Measurements from ENCODE around the gene ANKMY1. TPM values are rescaled to one million over a fixed set of nuclear protein-coding genes. Genes with fewer than 3 reads are reported as not detected.

ANKMY1 gene, protein sequence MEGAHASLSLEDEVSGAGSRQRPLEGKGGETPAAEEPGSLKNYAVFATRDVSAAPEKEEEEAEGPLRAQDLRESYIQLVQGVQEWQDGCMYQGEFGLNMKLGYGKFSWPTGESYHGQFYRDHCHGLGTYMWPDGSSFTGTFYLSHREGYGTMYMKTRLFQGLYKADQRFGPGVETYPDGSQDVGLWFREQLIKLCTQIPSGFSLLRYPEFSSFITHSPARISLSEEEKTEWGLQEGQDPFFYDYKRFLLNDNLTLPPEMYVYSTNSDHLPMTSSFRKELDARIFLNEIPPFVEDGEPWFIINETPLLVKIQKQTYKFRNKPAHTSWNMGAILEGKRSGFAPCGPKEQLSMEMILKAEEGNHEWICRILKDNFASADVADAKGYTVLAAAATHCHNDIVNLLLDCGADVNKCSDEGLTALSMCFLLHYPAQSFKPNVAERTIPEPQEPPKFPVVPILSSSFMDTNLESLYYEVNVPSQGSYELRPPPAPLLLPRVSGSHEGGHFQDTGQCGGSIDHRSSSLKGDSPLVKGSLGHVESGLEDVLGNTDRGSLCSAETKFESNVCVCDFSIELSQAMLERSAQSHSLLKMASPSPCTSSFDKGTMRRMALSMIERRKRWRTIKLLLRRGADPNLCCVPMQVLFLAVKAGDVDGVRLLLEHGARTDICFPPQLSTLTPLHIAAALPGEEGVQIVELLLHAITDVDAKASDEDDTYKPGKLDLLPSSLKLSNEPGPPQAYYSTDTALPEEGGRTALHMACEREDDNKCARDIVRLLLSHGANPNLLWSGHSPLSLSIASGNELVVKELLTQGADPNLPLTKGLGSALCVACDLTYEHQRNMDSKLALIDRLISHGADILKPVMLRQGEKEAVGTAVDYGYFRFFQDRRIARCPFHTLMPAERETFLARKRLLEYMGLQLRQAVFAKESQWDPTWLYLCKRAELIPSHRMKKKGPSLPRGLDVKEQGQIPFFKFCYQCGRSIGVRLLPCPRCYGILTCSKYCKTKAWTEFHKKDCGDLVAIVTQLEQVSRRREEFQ
- 3.0 TPM for polyA plus RNA-seq (2013, experiment 1 of 2)
- 3.6 TPM for polyA plus RNA-seq (2013, experiment 2 of 2)

DNA sequence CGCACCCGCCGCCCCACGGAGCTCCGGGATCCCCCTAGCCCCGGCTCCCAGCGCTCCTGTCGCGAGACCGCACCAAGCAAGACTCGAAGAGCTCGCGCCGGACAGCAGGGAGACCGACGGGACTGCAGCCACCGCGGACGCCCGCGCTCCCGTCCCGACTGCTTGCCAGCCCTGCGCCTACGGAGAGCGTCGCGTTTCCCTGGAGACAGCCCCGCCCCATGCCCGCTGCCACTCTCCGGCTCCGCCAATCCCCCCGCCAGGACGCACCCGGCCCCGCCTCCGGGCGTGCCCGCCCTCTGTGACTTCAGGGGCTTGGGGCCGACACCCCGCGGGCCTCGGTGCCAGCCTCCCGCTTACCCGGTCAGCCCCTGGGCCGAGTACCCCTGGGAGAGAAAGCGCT lies at the start of gene ANKMY1:
TSS of gene ANKMY1 (minus strand) at position 181 of the 400 bp plus-strand sequence. CDS start 653 bp downstream, outside the sequence.
- Histone ChIP-seq H3K27me3 (ENCODE audit: insufficient read depth, low read length) (peaks cover 28% of the 10 kb centered on the region), H3K4me3 (ENCODE audit: low read length) (peak within 1 kb of the TSS; percentile 46), H3K36me3 (ENCODE audit: insufficient read depth, low read length) (no peaks in the 10 kb centered on the region; the same call in 1 of the 2 replicates), H3K9ac (ENCODE audit: low read depth, low read length) (peak within 1 kb of the TSS; percentile 55; the same call in 1 of the 2 replicates), H3K9me3 (ENCODE audit: insufficient read depth, low read depth, low read length) (no peaks in the 10 kb centered on the region), H3K27ac (ENCODE audit: low read depth, low read length) (no peak within 1 kb of the TSS), H3K4me1 (ENCODE audit: insufficient read depth, low read length) (peaks cover 16% of the 10 kb centered on the region; the same call in 1 of the 2 replicates)
- 3% methylated on average over 47 of the region's 47 CpGs for WGBS

DNA sequence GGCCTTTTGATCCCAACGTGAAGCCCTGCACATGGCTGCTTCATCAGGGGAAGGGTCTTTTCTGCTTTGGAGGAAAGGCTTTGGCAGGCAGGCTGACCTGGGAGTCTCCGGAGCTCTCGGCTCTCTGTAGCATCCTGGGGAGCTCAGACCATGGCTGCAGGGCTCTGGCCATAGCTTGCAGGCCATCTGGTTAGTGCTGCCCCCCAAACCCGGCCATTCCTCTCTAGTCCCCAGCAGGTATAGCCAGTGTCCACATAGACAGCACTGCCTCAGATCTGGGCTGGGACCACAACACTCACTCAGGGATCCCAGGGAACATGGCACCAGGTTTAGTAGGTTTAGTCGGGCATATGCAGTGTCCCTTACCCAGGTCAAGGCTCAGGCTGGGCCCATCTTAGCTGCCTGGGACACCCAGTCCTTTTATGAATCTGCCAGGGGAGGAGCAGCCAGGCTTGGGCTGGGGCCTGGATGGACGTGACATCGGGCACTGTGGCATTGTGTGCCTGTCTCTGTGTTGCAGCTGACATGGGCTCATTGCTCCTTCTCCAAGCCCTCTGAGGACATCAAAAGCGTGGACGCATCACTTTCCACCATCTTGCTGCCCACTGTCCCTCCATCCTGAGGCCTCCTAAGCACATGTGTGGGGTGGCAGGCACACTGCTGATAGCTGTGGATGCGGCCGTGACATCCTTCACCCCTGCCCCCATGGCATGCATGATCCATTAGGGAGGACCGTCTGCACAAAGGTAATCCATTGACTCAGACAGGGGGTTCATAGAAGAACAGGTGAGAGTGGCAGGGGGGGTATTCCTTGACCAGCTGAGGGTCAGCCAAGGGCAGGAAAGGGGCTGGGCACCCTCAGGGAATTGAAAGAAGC lies 48.3 kb upstream of the ANKMY1 start:
- Histone ChIP-seq H3K27ac (ENCODE audit: low read depth, low read length) (no peak overlapping the region), H3K27me3 (ENCODE audit: insufficient read depth, low read length) (peaks cover 6% of the 10 kb centered on the region; the same call in 1 of the 2 replicates), H3K4me1 (ENCODE audit: insufficient read depth, low read length) (no peaks in the 10 kb centered on the region), H3K4me3 (ENCODE audit: low read length) (no peak overlapping the region), H3K36me3 (ENCODE audit: insufficient read depth, low read length) (no peaks in the 10 kb centered on the region), H3K9me3 (ENCODE audit: insufficient read depth, low read depth, low read length) (no peaks in the 10 kb centered on the region), H3K9ac (ENCODE audit: low read depth, low read length) (no peak overlapping the region)
- WGBS, result 89% methylated on average over 12 of the region's 12 CpGs

DNA sequence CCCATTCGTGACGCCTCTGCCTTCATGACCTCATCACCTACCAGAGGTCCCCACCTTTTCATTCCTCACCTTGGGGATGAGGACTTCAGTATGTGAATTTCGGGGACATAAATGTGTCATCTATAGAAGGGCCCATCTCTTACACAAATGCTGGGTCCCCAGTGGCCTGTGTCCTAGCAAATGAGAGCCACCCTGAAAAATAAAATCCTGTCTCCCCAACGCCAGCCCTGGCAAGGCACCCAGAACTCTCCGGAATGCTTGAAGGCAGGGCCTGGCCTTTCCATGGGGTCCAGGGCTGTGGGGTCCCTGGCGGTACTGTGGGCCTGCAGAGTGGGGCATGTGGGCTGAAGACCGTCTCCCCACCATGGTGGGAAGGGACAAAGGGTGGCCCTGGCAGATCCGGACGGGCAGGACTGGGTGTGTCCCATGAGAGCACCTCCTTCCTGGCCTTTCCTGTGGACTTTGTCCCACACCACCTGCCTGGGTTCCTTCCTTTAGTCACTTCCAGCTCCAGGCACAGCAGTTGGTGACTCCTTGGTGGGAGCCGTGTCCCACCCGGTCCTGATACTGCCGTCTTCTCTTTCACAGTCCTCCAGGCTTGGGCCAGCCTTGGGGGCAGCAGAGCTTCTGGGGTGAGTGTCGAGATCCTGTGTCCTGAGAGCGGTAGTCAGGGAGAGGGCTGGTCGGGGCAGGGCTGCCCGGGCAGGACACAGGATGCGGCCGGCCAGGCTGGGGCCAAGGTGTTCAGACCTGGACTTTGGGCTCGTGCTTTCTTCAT lies 47.3 kb upstream of the ANKMY1 start:
- H3K9me3 ChIP-seq (ENCODE audit: insufficient read depth, low read depth, low read length), result no peaks in the 10 kb centered on the region
- no peak overlapping the region for H3K27ac ChIP-seq (ENCODE audit: low read depth, low read length)
- H3K9ac ChIP-seq (ENCODE audit: low read depth, low read length), result no peak overlapping the region
- peaks cover under 1% of the 10 kb centered on the region; the same call in 1 of the 2 replicates for H3K36me3 ChIP-seq (ENCODE audit: insufficient read depth, low read length)
- H3K27me3 ChIP-seq (ENCODE audit: insufficient read depth, low read length), result peaks cover 6% of the 10 kb centered on the region; the same call in 1 of the 2 replicates
- H3K4me1 ChIP-seq (ENCODE audit: insufficient read depth, low read length), result no peaks in the 10 kb centered on the region
- 93% methylated on average over 18 of the region's 19 CpGs for WGBS
- no peak overlapping the region for H3K4me3 ChIP-seq (ENCODE audit: low read length)

DNA sequence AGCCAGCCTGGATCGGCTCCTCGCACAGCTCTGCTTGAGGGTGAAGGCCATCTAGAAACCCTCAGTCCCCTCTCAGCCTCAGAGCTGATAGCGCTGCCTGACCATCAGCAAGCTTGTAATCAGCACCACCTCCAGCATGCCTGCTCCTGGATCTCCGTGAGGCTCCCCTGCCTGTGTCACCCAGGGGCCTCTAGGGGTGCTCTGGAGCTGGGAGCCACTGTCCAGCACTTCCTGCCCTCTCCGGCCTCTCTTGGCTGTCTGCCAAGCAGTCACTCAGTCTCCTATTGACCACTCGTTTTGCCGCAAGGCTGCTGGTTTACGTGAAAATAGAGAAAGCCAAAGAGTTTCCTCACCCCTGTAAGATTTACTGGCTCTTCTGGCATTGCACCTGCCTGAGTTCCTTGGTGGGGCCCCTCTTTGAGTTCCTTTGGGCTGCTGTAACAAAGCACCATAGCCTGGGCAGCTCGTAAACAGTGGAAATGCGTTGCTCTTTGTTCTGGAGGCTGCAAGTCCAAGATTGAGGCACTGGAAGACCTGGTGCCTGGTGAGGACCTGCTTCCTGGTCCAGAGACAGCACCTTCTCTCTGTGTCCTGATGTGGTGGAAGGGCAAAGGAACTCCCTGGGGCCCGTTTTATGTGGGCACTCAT lies 46.6 kb upstream of the ANKMY1 start:
- no peak overlapping the region for H3K27ac ChIP-seq (ENCODE audit: low read depth, low read length)
- H3K9ac ChIP-seq (ENCODE audit: low read depth, low read length), result no peak overlapping the region
- no peaks in the 10 kb centered on the region for H3K4me1 ChIP-seq (ENCODE audit: insufficient read depth, low read length)
- no peak overlapping the region for H3K4me3 ChIP-seq (ENCODE audit: low read length)
- H3K36me3 ChIP-seq (ENCODE audit: insufficient read depth, low read length), result peaks cover 7% of the 10 kb centered on the region; the same call in 1 of the 2 replicates
- 63% methylated on average over 11 of the region's 11 CpGs for WGBS
- peaks cover 6% of the 10 kb centered on the region; the same call in 1 of the 2 replicates for H3K27me3 ChIP-seq (ENCODE audit: insufficient read depth, low read length)
- no peaks in the 10 kb centered on the region for H3K9me3 ChIP-seq (ENCODE audit: insufficient read depth, low read depth, low read length)

DNA sequence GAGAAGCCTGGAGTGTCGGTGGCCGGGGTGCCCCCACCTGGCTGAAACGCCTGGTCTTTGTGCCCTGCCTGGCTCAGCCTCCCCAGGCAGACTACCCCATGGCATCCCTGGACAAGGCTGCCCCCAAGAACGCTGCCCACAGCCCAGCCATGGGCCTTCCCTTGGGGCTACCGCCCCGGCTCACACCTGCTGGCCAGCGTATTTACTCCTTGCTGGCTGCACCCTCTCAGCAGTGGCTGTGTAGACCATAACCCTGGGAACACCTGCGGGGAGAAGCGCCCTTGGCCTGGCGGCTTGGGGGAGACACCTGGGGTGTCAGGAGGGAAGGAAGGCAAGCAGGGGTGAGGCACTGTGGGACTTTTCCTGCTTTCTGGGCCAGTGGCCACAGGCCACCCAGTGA lies 46.1 kb upstream of the ANKMY1 start:
- WGBS, result 94% methylated on average over 10 of the region's 10 CpGs
- Histone ChIP-seq H3K9me3 (ENCODE audit: insufficient read depth, low read depth, low read length) (no peaks in the 10 kb centered on the region), H3K27ac (ENCODE audit: low read depth, low read length) (no peak overlapping the region), H3K27me3 (ENCODE audit: insufficient read depth, low read length) (peaks cover 3% of the 10 kb centered on the region; the same call in 1 of the 2 replicates), H3K4me1 (ENCODE audit: insufficient read depth, low read length) (no peaks in the 10 kb centered on the region), H3K9ac (ENCODE audit: low read depth, low read length) (no peak overlapping the region), H3K4me3 (ENCODE audit: low read length) (no peak overlapping the region), H3K36me3 (ENCODE audit: insufficient read depth, low read length) (peaks cover 8% of the 10 kb centered on the region; the same call in 1 of the 2 replicates)

DNA sequence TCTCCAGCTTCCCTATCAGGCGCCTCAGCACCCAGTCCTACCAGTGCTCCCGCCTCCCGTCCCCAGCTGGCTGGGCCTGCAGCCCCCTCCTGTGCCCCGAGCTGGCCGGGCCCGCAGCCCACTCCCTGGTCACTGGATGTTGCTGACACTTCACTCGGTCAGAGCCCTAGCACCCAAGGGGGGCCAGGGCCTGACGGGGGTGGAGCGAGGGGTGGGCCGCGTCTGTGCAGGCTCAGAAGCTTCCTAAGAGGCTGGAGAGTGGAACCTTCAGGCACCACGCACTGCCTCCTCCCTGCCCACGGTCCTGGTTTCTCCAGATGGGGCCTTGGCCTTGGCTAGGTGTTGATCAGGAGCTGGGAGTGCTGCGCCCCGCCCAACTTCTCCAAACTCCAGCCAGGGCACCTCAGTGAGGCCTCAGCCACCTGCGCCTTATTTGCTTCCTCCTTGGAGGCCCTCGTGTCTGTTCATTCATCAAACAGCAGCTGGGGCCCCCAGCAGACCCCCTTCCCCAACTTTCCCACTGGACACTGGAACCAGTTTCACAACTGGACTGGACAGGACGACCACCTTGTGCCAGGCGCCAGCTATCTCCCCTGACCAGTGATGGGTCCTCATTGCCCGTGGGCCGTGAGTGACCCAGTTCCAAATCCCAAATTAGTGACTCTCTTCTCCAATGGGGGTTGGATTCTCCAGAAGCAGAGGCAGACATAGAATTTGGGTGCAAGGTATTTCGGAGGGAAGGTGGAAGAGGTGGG lies 45.5 kb upstream of the ANKMY1 start:
- Histone ChIP-seq H3K27ac (ENCODE audit: low read depth, low read length) (no peak overlapping the region), H3K4me1 (ENCODE audit: insufficient read depth, low read length) (no peaks in the 10 kb centered on the region), H3K9me3 (ENCODE audit: insufficient read depth, low read depth, low read length) (no peaks in the 10 kb centered on the region), H3K36me3 (ENCODE audit: insufficient read depth, low read length) (peaks cover 8% of the 10 kb centered on the region; the same call in 1 of the 2 replicates), H3K9ac (ENCODE audit: low read depth, low read length) (no peak overlapping the region), H3K27me3 (ENCODE audit: insufficient read depth, low read length) (no peaks in the 10 kb centered on the region), H3K4me3 (ENCODE audit: low read length) (no peak overlapping the region)
- WGBS, result 92% methylated on average over 22 of the region's 22 CpGs

DNA sequence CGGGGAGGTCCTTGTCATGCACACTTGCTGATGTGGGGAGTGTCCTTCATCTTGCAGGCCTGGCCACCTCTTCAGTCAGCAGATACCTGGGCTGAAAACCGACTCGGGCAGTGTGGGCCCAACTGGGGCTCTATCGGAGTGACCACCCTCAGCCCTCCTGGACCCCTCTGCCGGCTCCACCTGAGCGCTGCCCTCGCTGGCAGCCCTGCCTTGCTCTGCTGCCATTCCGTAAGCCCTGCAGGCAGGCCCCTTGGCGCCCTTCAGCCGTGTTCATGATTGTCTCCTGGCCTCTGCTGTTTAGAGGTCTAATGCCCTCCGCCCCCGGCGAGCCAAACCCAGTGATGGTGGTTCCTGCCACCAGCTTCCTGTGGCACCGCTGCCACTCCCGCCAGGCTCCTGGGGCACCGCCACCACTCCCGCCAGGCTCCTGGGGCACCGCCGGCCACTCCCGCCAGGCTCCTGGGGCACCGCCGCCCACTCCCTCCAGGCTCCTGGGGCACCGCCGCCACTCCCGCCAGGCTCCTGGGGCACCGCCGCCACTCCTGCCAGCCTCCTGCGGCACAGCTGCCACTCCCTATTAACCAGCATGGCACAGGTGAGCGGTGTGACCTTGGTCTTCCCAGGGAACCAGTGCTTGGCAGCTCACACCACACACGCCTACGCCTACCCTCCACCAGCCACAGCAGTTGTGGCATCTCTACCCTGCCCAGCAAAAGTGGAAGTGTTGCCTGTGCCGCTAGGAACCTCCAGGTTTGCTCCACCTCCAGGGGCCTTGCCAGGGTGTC lies 44.7 kb upstream of the ANKMY1 start:
- H3K27ac ChIP-seq (ENCODE audit: low read depth, low read length), result no peak overlapping the region
- H3K9ac ChIP-seq (ENCODE audit: low read depth, low read length), result no peak overlapping the region
- H3K36me3 ChIP-seq (ENCODE audit: insufficient read depth, low read length), result peaks cover 8% of the 10 kb centered on the region; the same call in 1 of the 2 replicates
- no peaks in the 10 kb centered on the region for H3K4me1 ChIP-seq (ENCODE audit: insufficient read depth, low read length)
- no peak overlapping the region for H3K4me3 ChIP-seq (ENCODE audit: low read length)
- H3K27me3 ChIP-seq (ENCODE audit: insufficient read depth, low read length), result no peaks in the 10 kb centered on the region
- WGBS, result 93% methylated on average over 32 of the region's 32 CpGs
- no peaks in the 10 kb centered on the region for H3K9me3 ChIP-seq (ENCODE audit: insufficient read depth, low read depth, low read length)

DNA sequence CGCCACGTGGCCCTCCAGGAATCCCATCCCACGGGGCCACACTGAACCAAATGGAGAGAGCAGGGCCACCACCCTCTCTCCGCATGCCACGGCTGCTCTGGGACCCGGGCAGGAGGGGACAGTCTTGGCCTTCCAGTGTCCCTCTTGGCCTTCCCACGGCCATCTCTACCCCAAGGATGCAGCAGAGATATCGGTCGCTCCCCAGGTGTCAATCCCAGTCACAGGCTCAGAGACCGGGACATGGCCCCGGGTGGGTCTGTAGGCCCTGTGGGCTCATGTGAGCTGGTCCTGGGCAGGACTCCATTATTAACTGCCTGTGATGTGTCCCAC lies 44.0 kb upstream of the ANKMY1 start:
- 95% methylated on average over 11 of the region's 11 CpGs for WGBS
- no peak overlapping the region for H3K27ac ChIP-seq (ENCODE audit: low read depth, low read length)
- H3K27me3 ChIP-seq (ENCODE audit: insufficient read depth, low read length), result no peaks in the 10 kb centered on the region
- no peak overlapping the region for H3K4me3 ChIP-seq (ENCODE audit: low read length)
- no peaks in the 10 kb centered on the region for H3K9me3 ChIP-seq (ENCODE audit: insufficient read depth, low read depth, low read length)
- H3K9ac ChIP-seq (ENCODE audit: low read depth, low read length), result no peak overlapping the region
- H3K36me3 ChIP-seq (ENCODE audit: insufficient read depth, low read length), result peaks cover 8% of the 10 kb centered on the region; the same call in 1 of the 2 replicates
- no peaks in the 10 kb centered on the region for H3K4me1 ChIP-seq (ENCODE audit: insufficient read depth, low read length)

Data from HUES64 (cell line).